Superior temporal gyrus (tissue), 1 donor: ENCODE measurements around the gene DCTD.

Source experiments
- DNase-seq: peaks from one replicate; pipeline ENCODE4 v3.0.0-alpha.2; 2016; ENCODE audit errors: extremely low spot score

DCTD gene

DNA sequence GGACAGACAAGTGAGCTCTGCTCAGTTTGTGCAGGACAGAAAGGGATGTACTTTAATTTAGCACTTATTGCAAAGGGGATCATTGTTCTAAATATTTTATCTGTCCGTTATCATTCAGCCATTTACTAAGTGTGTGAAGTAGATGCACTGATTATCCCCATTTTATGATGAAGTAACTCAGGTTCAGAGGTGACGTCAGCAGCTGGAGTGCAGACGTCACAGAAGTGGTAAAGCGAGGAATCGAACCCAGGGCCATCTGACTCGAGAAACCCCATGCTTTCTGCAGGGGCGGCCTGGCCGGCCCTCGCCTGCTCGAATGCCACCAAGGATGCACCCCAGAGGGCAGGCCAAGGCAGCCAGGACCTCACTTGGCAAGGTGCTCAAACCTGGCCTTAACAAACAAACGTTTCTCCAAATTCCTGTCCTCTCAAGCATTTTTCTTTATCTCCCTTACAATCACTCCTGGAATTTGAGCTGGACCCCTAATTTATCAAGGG, 75.0 kb downstream of the DCTD start:
- no peak for DNase-seq

DNA sequence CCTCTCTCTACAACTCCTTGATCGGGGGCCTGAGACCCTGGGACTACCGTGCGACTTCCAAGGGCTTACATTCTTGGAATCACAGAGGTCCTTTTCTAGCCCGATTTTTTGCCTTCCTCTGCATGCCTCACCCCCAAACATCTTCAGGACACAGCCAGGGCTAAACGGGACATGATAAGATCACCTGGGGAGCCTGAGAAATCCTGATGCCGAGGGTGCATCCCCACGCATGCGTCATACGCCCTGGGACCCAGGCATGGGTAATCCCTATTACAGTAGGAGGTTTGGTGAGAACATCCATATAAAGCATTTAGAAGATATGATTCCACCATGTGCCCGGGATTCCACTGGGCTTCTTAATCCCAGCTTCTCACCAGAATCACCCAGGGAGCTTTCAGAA, 77.1 kb downstream of the DCTD start:
- no peak for DNase-seq
